Measurements from ENCODE around the gene ERC2. TPM values are rescaled to one million over a fixed set of nuclear protein-coding genes. Genes with fewer than 3 reads are reported as not detected.

Gene ERC2
- polyA plus RNA-seq, 3 donors: not detected

DNA sequence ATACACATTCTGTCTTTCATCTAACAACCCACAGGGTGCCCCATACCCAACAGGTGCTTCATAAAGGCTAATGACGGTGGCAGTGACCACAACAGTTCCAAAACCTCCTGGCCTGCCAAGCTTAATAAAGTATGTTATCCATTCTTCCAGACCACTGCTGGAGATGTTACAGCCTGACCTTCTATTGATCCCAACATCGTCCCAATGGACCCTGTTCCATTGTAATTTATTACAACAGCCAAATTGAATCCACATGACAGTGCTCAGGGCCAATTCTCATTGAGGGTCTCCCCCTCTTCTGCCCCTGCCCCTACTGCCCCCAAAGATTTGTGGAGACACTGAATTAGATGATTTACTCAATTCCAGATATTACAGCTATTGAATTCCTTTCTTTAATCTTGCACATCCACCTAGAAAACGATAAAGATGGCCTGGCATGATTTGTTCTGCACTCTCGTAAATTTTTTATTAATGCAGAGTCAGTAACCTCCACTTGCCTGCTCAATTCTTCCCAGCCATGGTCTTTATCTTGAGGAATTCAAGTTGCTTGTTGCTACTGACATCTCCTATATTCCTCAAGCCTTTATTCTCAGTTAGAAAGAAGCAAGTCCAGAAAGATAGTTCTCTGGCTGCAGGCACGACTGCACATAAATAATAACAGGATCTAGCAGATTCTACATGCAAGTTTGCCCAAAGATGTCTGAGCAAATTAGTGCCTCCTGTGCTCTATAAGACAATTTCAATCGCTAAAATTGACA is 407.6 kb downstream of the ERC2 start:
- H3K4me2 ChIP-seq (replicated peaks; ENCODE audit: extremely low read depth, low read length, poor library complexity, severe bottlenecking): no peak overlapping the region
- H2AFZ ChIP-seq (ENCODE audit: insufficient read depth, low read depth, low read length, poor library complexity, severe bottlenecking): no peak overlapping the region
- no peak overlapping the region for H3K27ac Mint-ChIP-seq
- H3K79me2 ChIP-seq (ENCODE audit: insufficient read depth, low read length): no peaks in the 10 kb centered on the region
- H3K4me3 Mint-ChIP-seq: no peak overlapping the region
- no peaks in the 10 kb centered on the region for H3K4me1 Mint-ChIP-seq
- 83% methylated on average over 6 of the region's 6 CpGs for whole genome bisulfite sequencing (ENCODE audit: insufficient coverage)
- no peak overlapping the region for H3K9ac ChIP-seq (ENCODE audit: insufficient read depth, low read length, poor library complexity, severe bottlenecking)
- H3K9me3 Mint-ChIP-seq: peaks cover 0 to under 1% (median 0%) of the 10 kb centered on the region in 7 donors
- no peak overlapping the region for H3K27ac ChIP-seq (ENCODE audit: low read depth in 1 of 2, low read length in 2 of 2)
- no peaks in the 10 kb centered on the region for H3K27me3 ChIP-seq (ENCODE audit: control insufficient read depth in 2 of 2, insufficient read depth in 2 of 2, low read length in 2 of 2)
- H3K4me1 ChIP-seq (ENCODE audit: control insufficient read depth in 1 of 2, insufficient read depth in 2 of 2, low read length in 2 of 2): no peaks in the 10 kb centered on the region
- no peak overlapping the region for H3K4me3 ChIP-seq (replicated peaks in 1 of 3; ENCODE audit: low read depth in 2 of 3, low read length in 3 of 3)
- no peaks in the 10 kb centered on the region for H3K36me3 ChIP-seq (replicated peaks in 1 of 2; ENCODE audit: control insufficient read depth in 1 of 2, insufficient read depth in 2 of 2, low read length in 2 of 2)
- no peaks in the 10 kb centered on the region for H3K9me3 ChIP-seq (replicated peaks in 1 of 2; ENCODE audit: control insufficient read depth in 1 of 2, insufficient read depth in 1 of 2, low read length in 2 of 2)
- intact Hi-C loops (cut with micrococcal nuclease): no loop called here
- no peaks in the 10 kb centered on the region for H3K36me3 Mint-ChIP-seq
- no peaks in the 10 kb centered on the region for H4K20me1 ChIP-seq (ENCODE audit: insufficient read depth, low read length)
- TF ChIP-seq, protein P1, sequence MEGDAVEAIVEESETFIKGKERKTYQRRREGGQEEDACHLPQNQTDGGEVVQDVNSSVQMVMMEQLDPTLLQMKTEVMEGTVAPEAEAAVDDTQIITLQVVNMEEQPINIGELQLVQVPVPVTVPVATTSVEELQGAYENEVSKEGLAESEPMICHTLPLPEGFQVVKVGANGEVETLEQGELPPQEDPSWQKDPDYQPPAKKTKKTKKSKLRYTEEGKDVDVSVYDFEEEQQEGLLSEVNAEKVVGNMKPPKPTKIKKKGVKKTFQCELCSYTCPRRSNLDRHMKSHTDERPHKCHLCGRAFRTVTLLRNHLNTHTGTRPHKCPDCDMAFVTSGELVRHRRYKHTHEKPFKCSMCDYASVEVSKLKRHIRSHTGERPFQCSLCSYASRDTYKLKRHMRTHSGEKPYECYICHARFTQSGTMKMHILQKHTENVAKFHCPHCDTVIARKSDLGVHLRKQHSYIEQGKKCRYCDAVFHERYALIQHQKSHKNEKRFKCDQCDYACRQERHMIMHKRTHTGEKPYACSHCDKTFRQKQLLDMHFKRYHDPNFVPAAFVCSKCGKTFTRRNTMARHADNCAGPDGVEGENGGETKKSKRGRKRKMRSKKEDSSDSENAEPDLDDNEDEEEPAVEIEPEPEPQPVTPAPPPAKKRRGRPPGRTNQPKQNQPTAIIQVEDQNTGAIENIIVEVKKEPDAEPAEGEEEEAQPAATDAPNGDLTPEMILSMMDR (IDR thresholded peaks at IDR 0.05): no peak
- DNase-seq: no peak
- H3K27me3 Mint-ChIP-seq (ENCODE audit: low read depth in 3 of 3): peaks cover 0 to 1% (median 0%) of the 10 kb centered on the region in 3 donors

DNA sequence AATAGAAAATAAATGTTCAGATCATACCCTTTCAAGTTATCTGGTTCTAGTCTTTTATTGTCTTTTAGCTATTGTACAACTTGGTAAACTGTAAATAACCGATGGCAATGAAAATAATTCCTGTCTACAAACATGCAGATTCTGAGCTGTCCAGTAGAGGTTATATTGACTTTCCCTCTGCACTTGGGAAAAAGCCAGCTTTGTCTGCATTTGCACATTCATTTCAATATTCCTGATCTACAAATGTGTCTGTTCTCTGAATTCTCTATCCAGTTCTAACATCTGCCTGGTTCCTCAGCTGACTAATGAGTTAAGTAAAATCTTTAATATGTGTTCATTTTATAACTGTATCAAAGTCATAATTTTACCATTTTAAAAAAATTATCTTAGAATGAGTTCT is 408.5 kb downstream of the ERC2 start:
- Histone ChIP-seq H3K27ac (ENCODE audit: low read depth in 1 of 2, low read length in 2 of 2) (no peak overlapping the region), H3K27me3 (ENCODE audit: control insufficient read depth in 2 of 2, insufficient read depth in 2 of 2, low read length in 2 of 2) (no peaks in the 10 kb centered on the region), H4K20me1 (ENCODE audit: insufficient read depth, low read length) (no peaks in the 10 kb centered on the region), H3K9me3 (replicated peaks in 1 of 2; ENCODE audit: control insufficient read depth in 1 of 2, insufficient read depth in 1 of 2, low read length in 2 of 2) (no peaks in the 10 kb centered on the region), H3K9ac (ENCODE audit: insufficient read depth, low read length, poor library complexity, severe bottlenecking) (no peak overlapping the region), H3K36me3 (replicated peaks in 1 of 2; ENCODE audit: control insufficient read depth in 1 of 2, insufficient read depth in 2 of 2, low read length in 2 of 2) (no peaks in the 10 kb centered on the region), H3K4me3 (replicated peaks in 1 of 3; ENCODE audit: low read depth in 2 of 3, low read length in 3 of 3) (no peak overlapping the region), H2AFZ (ENCODE audit: insufficient read depth, low read depth, low read length, poor library complexity, severe bottlenecking) (no peak overlapping the region), H3K4me1 (ENCODE audit: control insufficient read depth in 1 of 2, insufficient read depth in 2 of 2, low read length in 2 of 2) (no peaks in the 10 kb centered on the region), H3K4me2 (replicated peaks; ENCODE audit: extremely low read depth, low read length, poor library complexity, severe bottlenecking) (no peak overlapping the region), H3K79me2 (ENCODE audit: insufficient read depth, low read length) (no peaks in the 10 kb centered on the region)
- peaks cover 0 to 1% (median 0%) of the 10 kb centered on the region in 7 donors for H3K9me3 Mint-ChIP-seq
- WGBS (ENCODE audit: insufficient coverage): no CpG with 5 or more reads among the region's 1 CpG
- H3K27ac Mint-ChIP-seq: no peak overlapping the region
- no peaks in the 10 kb centered on the region for H3K36me3 Mint-ChIP-seq
- no peak overlapping the region for H3K4me3 Mint-ChIP-seq
- DNase-seq: no peak
- no peaks in the 10 kb centered on the region for H3K4me1 Mint-ChIP-seq
- peaks cover 0 to 2% (median 0%) of the 10 kb centered on the region in 3 donors for H3K27me3 Mint-ChIP-seq (ENCODE audit: low read depth in 3 of 3)
- intact Hi-C loops (cut with micrococcal nuclease): no loop called here
- TF ChIP-seq, protein P1 (IDR thresholded peaks at IDR 0.05): no peak

Data from CD14-positive monocyte (primary cell).